ENCODE measurements around the gene PLCE1.

PLCE1 gene

GRCh38 chr10:94025806-94026205 lies 32.1 kb downstream of the PLCE1 start:
- no peak for DNase-seq

GRCh38 chr10:94027197-94027596 lies 33.5 kb downstream of the PLCE1 start:
- DNase-seq = no peak

DNA sequence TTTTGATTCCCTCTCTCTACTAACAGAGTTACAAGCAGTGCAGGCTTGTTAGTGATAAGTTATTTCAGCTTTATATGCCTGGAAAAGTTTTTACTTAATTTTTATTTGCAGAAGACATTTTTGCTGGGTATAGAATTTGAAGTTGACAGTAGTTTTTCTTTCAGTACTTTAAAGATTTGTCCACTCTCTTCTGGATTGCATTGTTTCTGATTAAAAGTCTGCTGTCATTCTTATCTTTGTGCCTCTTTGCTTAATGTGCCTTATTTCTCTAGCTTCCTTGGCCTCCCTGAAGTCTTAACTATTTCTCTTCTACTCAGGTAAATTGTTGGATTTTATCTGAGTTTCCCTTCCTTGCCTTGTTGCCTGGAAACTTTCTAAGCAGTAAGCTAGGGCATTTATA lies 36.2 kb downstream of the PLCE1 start:
- DNase-seq = no peak

GRCh38 chr10:94035982-94036765 lies 42.4 kb downstream of the PLCE1 start:
- no peak for DNase-seq

- no peak for DNase-seq
These were observed 43.0 kb downstream of the PLCE1 start for GRCh38 chr10:94036766-94037033.

DNA sequence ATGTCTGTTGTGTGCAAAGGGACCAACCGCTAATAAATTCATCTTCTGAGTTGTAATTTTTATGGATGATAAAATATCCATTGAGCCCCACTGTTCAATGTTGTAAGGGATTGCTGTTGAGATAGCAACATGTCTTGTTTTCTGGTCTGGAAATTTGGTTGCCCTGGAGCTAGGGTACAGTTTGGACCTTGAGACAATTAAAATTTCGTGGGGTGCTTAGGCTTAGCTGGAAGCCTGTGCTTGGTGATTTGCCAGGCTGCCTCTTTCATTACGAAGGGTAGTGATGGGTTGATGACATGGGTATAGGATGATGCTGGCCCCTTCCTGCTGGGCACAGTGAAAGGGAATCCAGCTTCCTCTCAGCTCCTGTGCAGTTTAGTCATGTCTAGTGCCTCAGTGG lies 43.6 kb downstream of the PLCE1 start:
- no peak for DNase-seq

DNA sequence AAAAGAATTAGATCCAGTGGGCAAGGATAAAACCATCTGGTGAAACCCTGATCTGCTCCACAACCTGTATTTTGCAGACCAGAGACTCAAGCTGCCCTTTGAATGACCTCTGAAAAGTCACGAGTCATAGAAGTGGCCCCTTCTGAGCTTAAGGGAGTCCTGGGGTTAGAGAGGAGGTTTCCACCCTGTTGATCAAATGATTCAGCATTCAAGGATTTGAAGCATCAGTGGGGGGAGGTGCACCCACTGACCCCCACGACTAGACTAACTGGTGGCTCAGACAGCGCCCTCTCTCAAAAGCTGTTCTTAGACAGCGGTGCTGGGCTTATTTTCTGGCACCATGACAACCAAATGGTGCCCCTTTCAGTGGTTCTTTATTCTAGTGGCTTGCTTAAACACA lies 44.3 kb downstream of the PLCE1 start:
- DNase-seq = no peak

- DNase-seq = no peak
These were observed 47.5 kb downstream of the PLCE1 start for GRCh38 chr10:94041206-94041605.

GRCh38 chr10:94042001-94042833 lies 48.5 kb downstream of the PLCE1 start:
- no peak for DNase-seq

GRCh38 chr10:94042834-94043175 lies 49.1 kb downstream of the PLCE1 start:
- DNase-seq = no peak
